ENCODE results near the gene TPGS1.

TPGS1 gene

DNA sequence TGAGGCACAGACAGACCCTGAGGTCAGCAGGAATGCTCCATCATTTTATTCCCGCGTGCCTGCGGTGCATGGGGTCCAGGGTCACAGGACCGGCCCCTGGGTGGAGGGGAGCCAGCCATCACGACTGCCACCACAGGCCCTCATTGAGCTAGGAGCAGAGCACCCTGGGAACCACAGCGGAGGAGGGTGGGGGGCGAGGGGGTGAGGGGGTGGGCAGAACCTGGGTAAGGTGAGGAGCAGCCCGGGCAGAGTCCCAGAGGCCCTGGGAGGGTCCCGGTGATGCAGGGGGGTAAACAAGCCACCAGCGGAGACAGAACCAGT is 12.3 kb upstream of the TPGS1 start:
- in situ Hi-C loops (cut with MboI; ENCODE audit: low sequenced_read_pairs) = no loop called here

DNA sequence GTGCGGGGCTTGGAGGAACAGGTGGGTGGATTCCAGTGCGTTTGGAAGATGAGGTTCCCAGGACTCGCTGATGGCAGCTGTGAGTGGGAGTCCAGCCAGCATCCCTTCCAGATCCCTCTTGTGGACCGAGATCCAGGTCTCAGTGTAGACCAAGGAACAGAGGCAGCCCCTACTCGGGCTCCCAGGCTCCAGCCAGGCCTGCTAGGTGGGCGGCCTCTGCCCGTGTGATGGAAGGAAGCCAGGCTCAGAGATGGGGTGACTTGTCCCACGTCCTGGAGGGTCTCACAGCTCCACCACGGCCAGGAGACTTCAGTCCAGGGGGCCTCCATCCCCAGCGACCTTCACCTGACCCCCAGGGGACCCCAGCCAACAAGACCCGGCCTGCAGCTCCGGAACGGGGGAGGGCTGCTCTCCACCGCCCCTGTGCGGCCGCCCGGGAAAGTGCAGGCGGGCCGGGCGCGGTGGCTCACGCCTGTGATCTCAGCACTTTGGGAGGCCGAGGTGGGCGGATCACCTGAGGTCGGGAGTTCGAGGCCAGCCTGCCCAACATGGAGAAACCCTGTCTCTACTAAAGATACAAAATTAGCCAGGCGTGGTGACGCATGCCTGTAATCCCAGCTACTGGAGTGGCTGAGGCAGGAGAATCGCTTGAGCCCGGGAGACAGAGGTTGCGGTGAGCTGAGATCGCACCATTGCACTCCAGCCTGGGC is 11.7 kb upstream of the TPGS1 start:
- in situ Hi-C loops (cut with MboI; ENCODE audit: low sequenced_read_pairs) = no loop called here

DNA sequence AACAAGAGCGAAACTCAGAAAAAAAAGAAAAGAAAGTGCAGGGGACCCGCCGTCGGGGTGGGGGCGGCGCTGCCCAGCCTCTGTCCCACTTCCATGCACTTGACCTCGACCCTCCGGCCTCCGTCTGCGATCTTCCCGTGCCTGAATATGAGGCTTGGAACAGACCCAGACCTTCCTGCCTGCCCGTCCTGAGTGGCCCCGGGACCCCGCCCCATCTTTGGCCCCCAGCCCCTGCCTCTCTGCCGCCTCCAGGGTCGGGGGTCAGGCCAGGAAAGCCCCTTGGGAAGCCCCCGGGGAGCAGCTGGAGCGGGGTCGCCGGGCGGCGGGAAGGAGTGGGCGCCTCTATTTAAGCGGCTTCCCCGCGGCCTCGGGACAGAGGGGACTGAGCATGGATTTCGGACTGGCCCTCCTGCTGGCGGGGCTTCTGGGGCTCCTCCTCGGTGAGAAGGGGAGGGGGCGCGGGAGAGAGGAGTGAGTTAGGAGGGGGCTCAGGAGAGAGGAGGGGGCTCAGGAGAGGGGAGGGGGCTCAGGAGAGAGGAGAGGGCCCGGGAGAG is 11.1 kb upstream of the TPGS1 start, which contains the start of gene MADCAM1:
Gene MADCAM1, plus strand, starts transcription at position 375 of the 554 bp plus-strand sequence. Its CDS starts 14 bp downstream, at position 389.
- in situ Hi-C loops (cut with MboI; ENCODE audit: low sequenced_read_pairs) = no loop called here

DNA sequence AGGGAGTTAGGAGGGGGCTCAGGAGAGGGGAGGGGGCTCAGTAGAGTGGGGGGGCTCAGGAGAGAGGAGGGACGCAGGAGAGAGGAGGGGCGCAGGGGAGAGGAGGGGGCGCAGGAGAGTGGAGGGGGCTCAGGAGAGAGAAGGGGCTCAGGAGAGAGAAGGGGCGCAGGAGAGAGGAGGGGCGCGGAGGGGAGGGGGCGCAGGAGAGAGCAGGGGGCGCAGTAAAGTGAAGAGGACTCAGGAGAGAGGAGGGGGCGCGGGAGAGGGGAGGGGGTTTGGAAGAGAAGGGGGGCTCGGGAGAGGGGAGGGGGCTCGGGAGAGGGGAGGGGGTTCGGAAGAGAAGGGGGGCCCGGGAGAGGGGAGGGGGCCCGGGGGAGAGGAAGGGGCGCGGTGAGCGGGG is 10.3 kb upstream of the TPGS1 start:
- in situ Hi-C loops (cut with MboI; ENCODE audit: low sequenced_read_pairs) = no loop called here

DNA sequence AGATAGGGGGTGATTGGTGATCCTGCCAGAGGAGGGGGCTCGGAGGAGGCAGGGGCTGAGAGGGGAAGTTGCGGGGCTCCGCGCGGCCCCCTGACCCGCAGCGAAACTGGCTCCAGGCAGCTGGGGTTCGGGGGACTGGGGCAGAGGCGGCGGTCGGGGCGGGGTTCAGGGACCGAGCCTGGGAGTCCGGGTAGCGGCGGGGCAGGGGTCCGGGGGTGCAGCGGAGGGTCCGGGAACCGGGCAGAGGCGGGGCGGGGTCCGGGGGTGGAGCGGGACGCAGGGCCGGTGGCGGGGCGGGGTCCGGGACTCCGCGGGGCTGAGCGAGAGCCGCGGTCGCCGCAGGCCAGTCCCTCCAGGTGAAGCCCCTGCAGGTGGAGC is 9.8 kb upstream of the TPGS1 start:
- in situ Hi-C loops (cut with MboI; ENCODE audit: low sequenced_read_pairs) = no loop called here

DNA sequence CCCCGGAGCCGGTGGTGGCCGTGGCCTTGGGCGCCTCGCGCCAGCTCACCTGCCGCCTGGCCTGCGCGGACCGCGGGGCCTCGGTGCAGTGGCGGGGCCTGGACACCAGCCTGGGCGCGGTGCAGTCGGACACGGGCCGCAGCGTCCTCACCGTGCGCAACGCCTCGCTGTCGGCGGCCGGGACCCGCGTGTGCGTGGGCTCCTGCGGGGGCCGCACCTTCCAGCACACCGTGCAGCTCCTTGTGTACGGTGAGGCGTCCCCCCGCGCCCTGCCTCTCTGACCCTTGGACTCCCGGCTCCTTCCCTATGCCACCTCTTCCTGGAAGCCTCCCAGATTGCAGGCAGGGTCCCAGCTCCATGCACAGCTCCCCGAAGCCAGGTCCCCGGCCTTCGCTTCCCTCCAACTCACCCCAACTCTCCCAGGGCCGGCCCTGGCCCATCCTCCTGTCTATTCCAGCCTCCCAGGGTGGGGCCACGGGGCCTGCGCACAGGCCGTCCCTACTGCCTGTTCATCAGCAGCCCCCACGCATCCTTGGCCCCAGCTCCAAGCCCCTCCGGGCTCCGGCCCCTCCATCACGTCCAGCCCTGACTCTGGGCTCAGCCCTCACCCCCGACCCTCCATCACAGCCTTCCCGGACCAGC is 9.3 kb upstream of the TPGS1 start:
- in situ Hi-C loops (cut with MboI; ENCODE audit: low sequenced_read_pairs) = no loop called here

DNA sequence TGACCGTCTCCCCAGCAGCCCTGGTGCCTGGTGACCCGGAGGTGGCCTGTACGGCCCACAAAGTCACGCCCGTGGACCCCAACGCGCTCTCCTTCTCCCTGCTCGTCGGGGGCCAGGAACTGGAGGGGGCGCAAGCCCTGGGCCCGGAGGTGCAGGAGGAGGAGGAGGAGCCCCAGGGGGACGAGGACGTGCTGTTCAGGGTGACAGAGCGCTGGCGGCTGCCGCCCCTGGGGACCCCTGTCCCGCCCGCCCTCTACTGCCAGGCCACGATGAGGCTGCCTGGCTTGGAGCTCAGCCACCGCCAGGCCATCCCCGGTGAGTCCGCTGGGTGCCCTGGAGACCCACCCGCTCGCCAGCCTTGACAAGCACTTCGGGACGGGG is 8.8 kb upstream of the TPGS1 start:
- in situ Hi-C loops (cut with MboI; ENCODE audit: low sequenced_read_pairs) = no loop called here

DNA sequence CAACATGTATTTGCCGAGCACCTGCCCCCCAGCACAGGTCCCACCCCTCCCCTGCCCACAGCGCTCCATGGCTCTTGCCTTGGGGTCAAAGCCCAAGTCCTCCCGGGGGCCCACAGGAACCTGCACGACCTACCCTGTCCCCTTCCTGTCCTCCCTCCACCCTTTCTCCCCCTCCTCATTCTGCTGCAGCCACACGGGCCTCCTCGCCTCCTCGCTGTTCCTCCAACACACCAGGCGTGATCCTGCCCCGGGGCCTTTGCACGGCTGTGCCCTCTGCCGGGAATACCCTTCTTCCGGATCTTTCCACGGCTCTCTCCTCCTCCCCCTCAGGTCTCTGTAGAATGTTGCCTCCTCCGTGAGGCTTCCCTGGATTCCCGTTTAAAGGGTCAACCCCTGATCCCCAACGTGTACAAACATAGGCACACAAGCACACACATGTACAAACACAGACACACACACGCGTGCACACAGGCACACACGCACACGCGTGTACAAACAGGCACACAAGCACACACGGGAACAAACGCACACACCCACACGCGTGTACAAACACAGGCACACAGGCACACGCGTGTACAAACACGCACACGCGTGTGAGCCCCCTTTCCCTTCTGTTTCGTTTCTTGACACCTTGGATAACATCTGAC is 8.2 kb upstream of the TPGS1 start:
- in situ Hi-C loops (cut with MboI; ENCODE audit: low sequenced_read_pairs) = no loop called here

DNA sequence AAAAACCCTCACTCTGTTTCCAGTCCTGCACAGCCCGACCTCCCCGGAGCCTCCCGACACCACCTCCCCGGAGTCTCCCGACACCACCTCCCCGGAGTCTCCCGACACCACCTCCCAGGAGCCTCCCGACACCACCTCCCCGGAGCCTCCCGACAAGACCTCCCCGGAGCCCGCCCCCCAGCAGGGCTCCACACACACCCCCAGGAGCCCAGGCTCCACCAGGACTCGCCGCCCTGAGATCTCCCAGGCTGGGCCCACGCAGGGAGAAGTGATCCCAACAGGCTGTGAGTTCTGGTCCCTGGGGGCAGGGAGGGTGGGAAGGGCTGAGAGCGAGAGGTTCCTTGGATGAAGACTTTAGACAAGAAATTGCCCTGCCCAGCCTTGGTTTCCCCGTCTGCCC is 5.7 kb upstream of the TPGS1 start:
- in situ Hi-C loops (cut with MboI; ENCODE audit: low sequenced_read_pairs) = no loop called here

DNA sequence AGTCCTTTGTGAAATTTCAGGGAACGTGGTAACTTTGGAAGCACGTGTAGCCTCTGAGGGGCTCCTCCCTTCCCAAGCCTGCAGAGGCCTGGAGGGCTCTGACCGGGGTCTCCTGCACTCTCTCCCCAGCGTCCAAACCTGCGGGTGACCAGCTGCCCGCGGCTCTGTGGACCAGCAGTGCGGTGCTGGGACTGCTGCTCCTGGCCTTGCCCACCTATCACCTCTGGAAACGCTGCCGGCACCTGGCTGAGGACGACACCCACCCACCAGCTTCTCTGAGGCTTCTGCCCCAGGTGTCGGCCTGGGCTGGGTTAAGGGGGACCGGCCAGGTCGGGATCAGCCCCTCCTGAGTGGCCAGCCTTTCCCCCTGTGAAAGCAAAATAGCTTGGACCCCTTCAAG is 2.7 kb upstream of the TPGS1 start:
- in situ Hi-C loops (cut with MboI; ENCODE audit: low sequenced_read_pairs) = no loop called here

DNA sequence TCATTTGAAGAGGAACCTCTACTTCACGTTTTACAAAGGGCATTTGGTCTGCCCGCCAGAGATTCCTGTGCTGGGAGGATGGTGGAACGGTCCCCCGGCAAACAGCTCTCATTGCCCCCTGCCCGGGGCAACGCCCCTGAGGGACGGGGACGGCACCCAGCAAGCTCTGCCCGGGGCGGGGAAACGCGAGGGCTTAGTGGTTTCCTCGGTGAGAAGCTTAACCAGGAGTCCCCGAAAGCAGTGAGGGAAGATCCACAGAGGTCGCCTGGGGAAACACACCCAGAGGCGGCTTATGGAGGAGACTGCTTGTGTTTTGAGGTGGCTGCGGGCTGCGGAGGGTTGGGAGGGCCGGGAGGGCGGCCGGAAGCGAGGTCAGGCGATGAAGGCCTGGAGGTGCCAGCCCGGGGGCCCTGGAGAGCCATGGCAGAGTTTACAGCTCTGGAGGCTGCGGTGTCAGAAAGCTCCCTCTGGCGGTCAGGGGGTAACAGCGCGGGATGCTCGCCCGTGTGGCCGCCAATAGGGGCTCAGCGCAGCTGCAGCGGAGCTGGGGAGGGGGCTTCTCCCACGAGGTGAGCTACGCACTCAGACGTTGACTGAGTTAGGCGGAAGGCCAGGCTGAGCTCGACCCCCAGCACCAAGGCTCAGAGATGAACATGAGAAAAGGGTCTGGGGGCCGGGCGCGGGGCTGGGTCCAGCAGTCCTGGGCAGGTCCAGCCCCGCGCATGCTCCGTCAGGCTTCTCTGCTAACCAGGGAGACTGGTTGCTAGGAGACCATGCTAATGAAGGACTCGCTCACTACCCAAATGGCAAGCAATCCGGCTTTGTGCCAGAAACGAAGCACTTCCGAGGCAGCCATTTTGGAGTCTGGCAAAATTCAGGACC is 652 bp upstream of the TPGS1 start:
- in situ Hi-C loops (cut with MboI; ENCODE audit: low sequenced_read_pairs) = no loop called here

DNA sequence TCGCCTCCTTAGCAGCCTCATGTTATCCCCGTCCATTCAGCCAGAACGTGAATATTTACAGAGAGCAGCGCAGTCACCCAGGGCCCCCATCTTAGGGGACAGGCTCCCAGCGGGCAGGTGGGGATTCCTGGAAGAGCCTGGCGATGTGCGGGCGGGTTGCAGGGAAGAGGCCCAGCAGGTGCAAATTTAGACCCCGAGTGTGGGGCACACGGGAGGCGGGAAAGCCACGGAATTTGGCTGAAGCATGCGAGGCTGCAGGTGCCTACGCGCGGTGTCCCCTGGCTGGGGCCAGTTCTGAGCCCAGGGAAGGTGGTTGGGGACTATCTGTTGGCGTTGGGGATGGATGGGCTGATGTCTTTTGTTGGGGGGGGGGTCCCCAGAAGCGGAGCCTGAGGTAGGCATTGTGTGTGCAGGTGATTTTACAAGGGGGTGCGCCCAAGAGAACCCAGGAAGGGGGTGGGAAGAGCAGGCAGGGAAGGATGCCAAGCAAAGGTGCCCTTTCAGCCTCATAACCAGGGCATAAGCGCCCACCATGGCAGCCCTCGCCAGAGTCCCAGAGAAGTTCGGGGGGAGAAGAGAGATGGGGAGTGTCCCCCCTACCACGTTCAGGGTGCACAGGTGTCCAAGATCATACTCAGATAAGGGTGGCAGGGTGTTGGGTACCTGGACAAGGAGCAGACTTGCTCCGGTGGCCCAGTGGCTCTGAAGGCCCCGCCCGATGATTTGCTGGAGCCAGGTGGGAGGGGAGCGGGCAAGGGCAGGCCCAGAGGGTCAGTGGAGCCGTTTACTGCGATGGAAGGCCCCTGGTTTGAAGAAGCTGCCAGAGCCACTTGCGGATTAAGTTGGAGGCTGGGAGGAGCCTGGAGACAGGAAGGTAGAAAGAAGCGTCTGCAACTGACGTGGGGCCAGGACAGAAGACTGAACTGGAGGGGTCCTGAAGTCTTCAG is 1.2 kb downstream of the TPGS1 start:
- in situ Hi-C loops (cut with MboI; ENCODE audit: low sequenced_read_pairs) = no loop called here

DNA sequence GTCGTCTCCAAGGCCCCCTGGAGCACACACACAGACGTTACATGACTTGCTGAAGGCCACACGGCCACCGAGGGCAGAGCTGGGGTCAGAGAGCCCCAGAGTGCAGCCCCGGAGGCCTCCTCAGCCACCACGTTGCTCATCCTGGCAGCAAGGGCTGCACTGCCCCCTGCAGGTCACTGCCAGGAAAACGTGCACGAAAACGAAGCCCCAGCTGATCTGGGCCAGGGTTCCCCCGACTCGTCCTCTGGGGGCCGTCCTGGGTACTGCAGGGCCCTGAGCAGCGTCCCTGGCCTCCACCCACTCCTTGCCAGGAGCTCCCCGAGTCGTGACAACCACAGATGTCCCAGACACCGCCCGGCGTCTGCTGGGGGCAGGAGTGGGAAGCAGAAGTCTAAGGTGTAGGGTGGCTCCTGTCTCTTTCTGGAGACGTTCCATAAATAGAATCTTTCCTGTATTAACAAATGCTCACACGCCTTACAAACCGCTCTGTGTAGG is 3.4 kb downstream of the TPGS1 start:
- in situ Hi-C loops (cut with MboI; ENCODE audit: low sequenced_read_pairs) = no loop called here

DNA sequence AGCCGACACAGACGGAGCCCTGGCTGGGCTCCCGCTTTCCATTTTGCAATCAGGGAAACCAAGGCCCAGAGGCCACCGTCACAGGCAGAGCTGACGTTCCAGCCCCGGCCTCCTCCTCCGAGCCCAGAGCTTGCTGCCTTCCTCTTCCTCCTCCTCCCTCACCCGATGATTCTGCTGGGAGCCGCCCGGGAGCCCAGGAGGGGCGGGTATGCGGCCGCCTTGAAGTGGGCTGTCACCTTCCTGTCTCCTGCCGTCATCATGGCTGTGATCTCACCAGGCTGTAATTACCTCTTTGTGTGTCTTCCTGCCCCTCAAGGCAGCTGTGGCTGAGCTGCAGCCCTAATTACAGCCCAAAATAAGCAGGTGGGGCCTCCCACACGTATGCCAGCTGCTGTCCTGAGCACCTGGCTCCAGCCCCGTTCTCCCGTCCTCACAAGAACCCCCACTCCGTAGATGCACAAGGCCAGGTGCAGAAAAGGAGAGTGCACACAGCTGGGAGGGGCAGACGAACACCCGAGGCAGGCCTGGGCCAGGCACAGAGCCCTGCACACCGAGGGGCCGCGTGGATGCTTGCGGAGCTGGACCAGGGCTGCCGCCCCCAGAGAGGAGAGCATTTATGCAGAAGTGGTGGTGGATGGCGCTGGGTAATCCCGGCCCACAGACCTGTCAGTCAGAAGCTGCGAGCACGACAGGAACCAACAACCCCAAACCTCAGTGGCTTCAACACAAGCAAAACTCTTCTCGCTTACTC is 4.0 kb downstream of the TPGS1 start:
- in situ Hi-C loops (cut with MboI; ENCODE audit: low sequenced_read_pairs) = no loop called here

DNA sequence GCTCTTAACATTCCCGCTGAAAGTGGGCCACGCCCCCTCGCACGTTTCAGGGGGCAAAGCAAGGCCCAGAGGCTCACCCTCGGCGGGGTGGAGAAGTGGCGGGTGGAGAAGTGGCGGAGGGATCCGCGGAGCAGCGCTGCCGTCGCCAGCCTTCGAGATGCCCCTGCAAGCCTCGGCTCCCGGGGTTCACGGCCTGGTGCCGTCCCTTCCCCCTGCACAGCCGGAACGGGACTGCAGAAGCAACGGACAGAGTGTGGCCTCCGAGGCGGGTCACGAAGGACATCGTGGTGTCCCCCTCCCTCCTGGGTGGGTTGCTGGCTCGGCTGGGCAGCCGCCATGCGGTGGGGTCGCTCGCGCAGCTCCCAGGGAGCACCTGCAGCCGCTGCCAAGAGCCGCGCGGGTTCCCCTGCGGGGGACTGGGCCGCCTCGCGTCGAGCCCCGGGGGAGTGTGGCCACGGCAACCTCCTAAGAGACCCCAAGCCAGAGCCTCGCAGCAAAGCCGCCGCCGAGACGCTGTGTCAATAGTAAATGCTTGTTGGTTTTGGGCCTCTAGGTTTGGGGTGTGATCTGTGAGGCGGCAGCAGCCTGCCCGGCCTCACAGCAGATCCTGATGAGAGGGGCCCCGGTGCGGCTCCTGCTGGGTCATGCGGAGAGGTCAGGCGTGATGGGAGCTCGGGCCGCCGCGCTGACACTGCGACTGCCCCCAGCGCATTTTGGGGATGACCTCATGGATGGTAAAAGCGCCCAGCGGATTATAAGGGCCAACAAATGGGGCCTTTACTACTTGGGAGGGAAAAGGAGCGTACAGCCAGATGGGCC is 5.5 kb downstream of the TPGS1 start:
- in situ Hi-C loops (cut with MboI; ENCODE audit: low sequenced_read_pairs) = no loop called here

DNA sequence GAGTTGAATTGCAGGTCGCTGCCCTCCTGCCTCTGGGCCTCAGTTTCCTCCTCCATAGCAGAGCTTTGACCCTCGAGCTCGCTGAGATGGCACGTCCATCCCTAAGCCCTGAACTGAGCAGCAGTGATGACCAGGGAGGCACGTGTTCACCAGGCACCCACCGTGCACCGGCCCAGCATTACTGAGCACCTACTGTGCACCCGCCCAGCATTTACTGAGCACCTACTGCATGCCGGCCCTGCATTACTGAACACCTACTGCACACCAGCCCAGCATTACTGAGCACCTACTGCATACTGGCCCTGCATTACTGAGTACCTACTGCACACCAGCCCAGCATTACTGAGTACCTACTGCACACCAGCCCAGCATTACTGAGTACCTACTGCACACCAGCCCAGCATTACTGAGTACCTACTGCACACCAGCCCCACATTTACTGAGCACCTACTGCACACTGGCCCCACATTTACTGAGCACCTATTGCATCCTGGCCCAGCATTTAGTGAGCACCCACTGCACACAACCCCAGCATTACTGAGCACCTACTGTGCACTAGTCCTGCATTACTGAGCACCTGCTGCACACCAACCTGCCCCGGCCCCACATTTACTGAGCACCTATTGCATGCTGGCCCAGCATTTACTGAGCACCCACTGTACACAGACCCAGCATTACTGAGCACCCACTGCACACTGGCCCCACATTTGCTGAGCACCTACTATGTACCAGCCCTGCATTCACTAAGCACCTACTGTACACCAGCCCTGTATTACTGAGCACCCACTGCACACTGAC is 6.3 kb downstream of the TPGS1 start:
- in situ Hi-C loops (cut with MboI; ENCODE audit: low sequenced_read_pairs) = no loop called here

DNA sequence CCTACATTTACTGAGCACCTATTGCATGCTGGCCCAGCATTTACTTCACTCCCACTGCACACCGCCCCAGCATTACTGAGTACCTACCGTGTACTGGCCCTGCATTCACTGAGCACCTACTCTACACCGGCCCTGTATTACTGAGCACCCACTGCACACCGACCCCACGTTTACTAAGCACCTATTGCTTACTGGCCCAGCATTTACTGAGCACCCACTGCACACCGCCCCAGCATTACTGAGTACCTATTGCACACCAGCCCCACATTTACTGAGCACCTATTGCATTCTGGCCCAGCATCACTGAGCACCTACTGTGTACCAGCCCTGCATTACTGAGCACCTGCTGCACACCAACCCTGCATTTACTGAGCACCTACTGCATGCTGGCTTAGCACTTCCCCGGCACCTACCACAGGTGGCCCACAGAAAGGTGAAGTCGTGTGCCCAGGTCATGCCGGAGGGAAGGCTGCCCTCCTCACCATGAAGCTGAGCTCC is 6.9 kb downstream of the TPGS1 start:
- in situ Hi-C loops (cut with MboI; ENCODE audit: low sequenced_read_pairs) = no loop called here
